Spinal cord (tissue), 10 donors: Measurements from ENCODE around the gene GDPGP1. TPM values are rescaled to one million over a fixed set of nuclear protein-coding genes. Genes with fewer than 3 reads are reported as not detected.
A peak's percentile ranks its signal among the peaks of the same experiment; 100 is the strongest.

ENCODE experiments used
- DNase-seq, 6 donors: peaks; one replicate each; pipeline versions ENCODE4 v3.0.0 to v3.0.0-alpha.2; 2013 to 2015; ENCODE audit warnings: low spot score in 6 of 6, low read depth in 4 of 6
- H3K27ac ChIP-seq: one replicate; pipeline ENCODE4 v1.5.1; 2013; ENCODE audit warnings: low read depth, low read length, control low read depth
- H3K27me3 ChIP-seq: one replicate; pipeline ENCODE4 v1.6.1; 2013; ENCODE audit warnings: low read length; ENCODE audit not compliant: control insufficient read depth, insufficient read depth
- H3K36me3 ChIP-seq: one replicate; pipeline ENCODE4 v1.6.1; 2013; ENCODE audit warnings: low read length; ENCODE audit not compliant: control insufficient read depth, insufficient read depth
- H3K4me1 ChIP-seq: one replicate; pipeline ENCODE4 v1.6.1; 2013; ENCODE audit warnings: low read length; ENCODE audit not compliant: control insufficient read depth, insufficient read depth
- H3K4me3 ChIP-seq: one replicate; pipeline ENCODE4 v1.5.1; 2013; ENCODE audit warnings: low read depth, low read length, control low read depth
- H3K9me3 ChIP-seq: one replicate; pipeline ENCODE4 v1.6.1; 2013; ENCODE audit warnings: low read length; ENCODE audit not compliant: control insufficient read depth, insufficient read depth
- WGBS: methylation state at CpG from one replicate; pipeline ENCODE4 v1.1.5; 2013; ENCODE audit warnings: missing lambda C conversion rate; ENCODE audit not compliant: insufficient coverage; 5-methylcytosine and 5-hydroxymethylcytosine counted together
- polyA plus RNA-seq, 2 donors: library from polyadenylated mRNA; unstranded; fragments of 120-200 nt; gene quantifications; one replicate each; pipeline ENCODE4 v1.2.1, GENCODE V29; 2013; ENCODE audit not compliant: insufficient read length in 2 of 2
- total RNA-seq, 2 donors: library from RNA; depleted of rRNA in 1 of 2; stranded (reverse); fragments of 120-200 nt in 1 of 2; fragments of >200 nt in 1 of 2; gene quantifications; one replicate each; pipeline versions ENCODE4 v1.2.3 to v1.2.4, GENCODE V29; 2013 to 2014
- donor health status: healthy.

GDPGP1 gene
- total and polyA plus RNA-seq, 4 donors, result 3.7 to 7.8 (median 6.7) TPM

GRCh38 chr15:90191794-90192509 lies 42.1 kb upstream of the GDPGP1 start:
- no peaks in the 10 kb centered on the region for H3K27me3 ChIP-seq
- peaks cover 42% of the 10 kb centered on the region for H3K4me1 ChIP-seq
- H3K36me3 ChIP-seq, result no peaks in the 10 kb centered on the region
- WGBS, result 8% methylated on average over 5 of the region's 7 CpGs
- no peak overlapping the region for H3K4me3 ChIP-seq
- H3K27ac ChIP-seq, result peak overlapping the region; percentile 93
- H3K9me3 ChIP-seq, result no peaks in the 10 kb centered on the region
- DNase-seq, result peak in 4 of 6 donors; percentile 77 to 95 (median 86)

GRCh38 chr15:90192961-90193786 lies 40.8 kb upstream of the GDPGP1 start:
- peak in 2 of 6 donors; percentile 84 to 90 for DNase-seq
- Histone ChIP-seq H3K27me3 (no peaks in the 10 kb centered on the region), H3K4me1 (peaks cover 42% of the 10 kb centered on the region), H3K4me3 (no peak overlapping the region), H3K9me3 (no peaks in the 10 kb centered on the region), H3K27ac (peak overlapping the region; percentile 93), H3K36me3 (no peaks in the 10 kb centered on the region)
- WGBS, result 36% methylated on average over 16 of the region's 16 CpGs

GRCh38 chr15:90194655-90195054 lies 39.4 kb upstream of the GDPGP1 start:
- Histone ChIP-seq H3K9me3 (no peaks in the 10 kb centered on the region), H3K36me3 (no peaks in the 10 kb centered on the region), H3K4me1 (peaks cover 41% of the 10 kb centered on the region), H3K27me3 (no peaks in the 10 kb centered on the region), H3K4me3 (no peak overlapping the region), H3K27ac (no peak overlapping the region)
- WGBS, result no CpG with 5 or more reads among the region's 2 CpGs
- no peak for DNase-seq

- H3K9me3 ChIP-seq, result no peaks in the 10 kb centered on the region
- WGBS, result 1% methylated on average over 21 of the region's 24 CpGs
- peak overlapping the region; percentile 69 for H3K4me3 ChIP-seq
- peaks cover 3% of the 10 kb centered on the region for H3K36me3 ChIP-seq
- peak in 1 of 6 donors; percentile 71 for DNase-seq
- H3K27me3 ChIP-seq, result no peaks in the 10 kb centered on the region
- peaks cover 49% of the 10 kb centered on the region for H3K4me1 ChIP-seq
- H3K27ac ChIP-seq, result peak overlapping the region; percentile 76
Observed at GRCh38 chr15:90200534-90201129, 33.4 kb upstream of the GDPGP1 start.

GRCh38 chr15:90201130-90201943 lies 32.7 kb upstream of the GDPGP1 start, which contains the start of gene SEMA4B:
Gene SEMA4B (plus strand): TSS chr15:90201330. CDS start chr15:90201579, 249 bp downstream.
- WGBS, result 0% methylated on average over 88 of the region's 88 CpGs
- Histone ChIP-seq H3K9me3 (no peaks in the 10 kb centered on the region), H3K27me3 (no peaks in the 10 kb centered on the region), H3K36me3 (peaks cover 7% of the 10 kb centered on the region), H3K27ac (peak within 1 kb of the TSS; percentile 76), H3K4me3 (peak within 1 kb of the TSS; percentile 69), H3K4me1 (peaks cover 56% of the 10 kb centered on the region)
- DNase-seq, result peak in 3 of 6 donors; percentile 71 to 93 (median 93)

- H3K4me3 ChIP-seq, result peak overlapping the region; percentile 69
- peak in 1 of 6 donors; percentile 41 for DNase-seq
- H3K27ac ChIP-seq, result peak overlapping the region; percentile 67
- peaks cover 59% of the 10 kb centered on the region for H3K4me1 ChIP-seq
- under 1% methylated on average over 25 of the region's 25 CpGs for WGBS
- H3K36me3 ChIP-seq, result peaks cover 7% of the 10 kb centered on the region
- H3K27me3 ChIP-seq, result no peaks in the 10 kb centered on the region
- H3K9me3 ChIP-seq, result no peaks in the 10 kb centered on the region
Observed at GRCh38 chr15:90201944-90202375, 32.0 kb upstream of the GDPGP1 start.

GRCh38 chr15:90202929-90203328 lies 31.1 kb upstream of the GDPGP1 start:
- no peak for DNase-seq
- Histone ChIP-seq H3K4me1 (peaks cover 61% of the 10 kb centered on the region), H3K27ac (peak overlapping the region; percentile 45), H3K9me3 (no peaks in the 10 kb centered on the region), H3K36me3 (peaks cover 7% of the 10 kb centered on the region), H3K27me3 (no peaks in the 10 kb centered on the region), H3K4me3 (no peak overlapping the region)
- WGBS, result 92% methylated on average over 4 of the region's 4 CpGs

GRCh38 chr15:90203473-90203872 lies 30.5 kb upstream of the GDPGP1 start:
- peak overlapping the region; percentile 45 for H3K27ac ChIP-seq
- WGBS, result 90% methylated on average over 5 of the region's 7 CpGs
- peaks cover 61% of the 10 kb centered on the region for H3K4me1 ChIP-seq
- no peak for DNase-seq
- H3K36me3 ChIP-seq, result peaks cover 7% of the 10 kb centered on the region
- H3K9me3 ChIP-seq, result no peaks in the 10 kb centered on the region
- no peak overlapping the region for H3K4me3 ChIP-seq
- H3K27me3 ChIP-seq, result no peaks in the 10 kb centered on the region

- peak overlapping the region; percentile 53 for H3K27ac ChIP-seq
- 36% methylated on average over 5 of the region's 8 CpGs for WGBS
- H3K4me1 ChIP-seq, result peaks cover 61% of the 10 kb centered on the region
- no peaks in the 10 kb centered on the region for H3K9me3 ChIP-seq
- no peak overlapping the region for H3K4me3 ChIP-seq
- H3K27me3 ChIP-seq, result no peaks in the 10 kb centered on the region
- peaks cover 7% of the 10 kb centered on the region for H3K36me3 ChIP-seq
- peak in 2 of 6 donors; percentile 59 to 64 for DNase-seq
Observed at GRCh38 chr15:90203922-90204321, 30.1 kb upstream of the GDPGP1 start.
